Spinal cord (tissue), 10 donors: ENCODE results near the gene ENDOD1. TPM values are rescaled to one million over a fixed set of nuclear protein-coding genes. Genes with fewer than 3 reads are reported as not detected.
"Not testable (repeated sequence)": the region's sequence is repeated elsewhere in the genome, so short reads cannot be mapped to it uniquely, and the experiment has no call there.

Source experiments
- DNase-seq, 6 donors: peaks; one replicate each; pipeline versions ENCODE4 v3.0.0 to v3.0.0-alpha.2; 2013 to 2015; ENCODE audit warnings: low spot score in 6 of 6, low read depth in 4 of 6
- H3K27ac ChIP-seq: one replicate; pipeline ENCODE4 v1.5.1; 2013; ENCODE audit warnings: low read depth, low read length, control low read depth
- H3K27me3 ChIP-seq: one replicate; pipeline ENCODE4 v1.6.1; 2013; ENCODE audit warnings: low read length; ENCODE audit not compliant: control insufficient read depth, insufficient read depth
- H3K36me3 ChIP-seq: one replicate; pipeline ENCODE4 v1.6.1; 2013; ENCODE audit warnings: low read length; ENCODE audit not compliant: control insufficient read depth, insufficient read depth
- H3K4me1 ChIP-seq: one replicate; pipeline ENCODE4 v1.6.1; 2013; ENCODE audit warnings: low read length; ENCODE audit not compliant: control insufficient read depth, insufficient read depth
- H3K4me3 ChIP-seq: one replicate; pipeline ENCODE4 v1.5.1; 2013; ENCODE audit warnings: low read depth, low read length, control low read depth
- H3K9me3 ChIP-seq: one replicate; pipeline ENCODE4 v1.6.1; 2013; ENCODE audit warnings: low read length; ENCODE audit not compliant: control insufficient read depth, insufficient read depth
- WGBS: methylation state at CpG from one replicate; pipeline ENCODE4 v1.1.5; 2013; ENCODE audit warnings: missing lambda C conversion rate; ENCODE audit not compliant: insufficient coverage; 5-methylcytosine and 5-hydroxymethylcytosine counted together
- long read RNA-seq, 4 donors: transcript quantifications; one replicate each; lab custom pipeline, GENCODE V29; 2026
- polyA plus RNA-seq, 2 donors: library from polyadenylated mRNA; unstranded; fragments of 120-200 nt; gene quantifications; one replicate each; pipeline ENCODE4 v1.2.1, GENCODE V29; 2013; ENCODE audit not compliant: insufficient read length in 2 of 2
- total RNA-seq, 2 donors: library from RNA; depleted of rRNA in 1 of 2; stranded (reverse); fragments of 120-200 nt in 1 of 2; fragments of >200 nt in 1 of 2; gene quantifications; one replicate each; pipeline versions ENCODE4 v1.2.3 to v1.2.4, GENCODE V29; 2013 to 2014
- donor health status: healthy.

Gene ENDOD1
- 100 to 1,000 TPM in 1 of 2 donors, 10 to 100 TPM in 1; 57.1 to 109 TPM for total RNA-seq
- polyA plus RNA-seq: 10 to 100 TPM; 41.2 to 44.4 TPM
- long read RNA-seq, donor 1, full-length matches to known transcripts: 13 of 13 reads
- long read RNA-seq, donor 1, partial matches to known transcripts: 0 of 13 reads
- long read RNA-seq, donor 1, other reads (novel, unspliced or antisense): 0 of 13 reads
- long read RNA-seq, donor 2, full-length matches to known transcripts: 13 of 13 reads
- long read RNA-seq, donor 2, partial matches to known transcripts: 0 of 13 reads
- long read RNA-seq, donor 2, other reads (novel, unspliced or antisense): 0 of 13 reads
- long read RNA-seq, donor 3, full-length matches to known transcripts: 8 of 8 reads
- long read RNA-seq, donor 3, partial matches to known transcripts: 0 of 8 reads
- long read RNA-seq, donor 3, other reads (novel, unspliced or antisense): 0 of 8 reads
- long read RNA-seq, donor 4, full-length matches to known transcripts: 4 of 15 reads
- long read RNA-seq, donor 4, partial matches to known transcripts: 11 of 15 reads
- long read RNA-seq, donor 4, other reads (novel, unspliced or antisense): 0 of 15 reads

GRCh38 chr11:95089620-95090542 is at the start of gene ENDOD1:
Gene ENDOD1, plus strand, starts transcription at chr11:95089846. Its CDS starts 82 bp downstream, at chr11:95089928.
- DNase-seq: peak in 4 of 6 donors; percentile 71 to 93 (median 82)
- Histone ChIP-seq H3K27ac (peak within 1 kb of the TSS; percentile 93), H3K27me3 (no peaks in the 10 kb centered on the region), H3K4me1 (peaks cover 22% of the 10 kb centered on the region), H3K36me3 (no peaks in the 10 kb centered on the region), H3K9me3 (no peaks in the 10 kb centered on the region), H3K4me3 (peak within 1 kb of the TSS; percentile 81)
- under 1% methylated on average over 106 of the region's 106 CpGs for WGBS

GRCh38 chr11:95042239-95042638 is 47.4 kb upstream of the ENDOD1 start:
- H3K27ac ChIP-seq: no peak overlapping the region
- H3K4me3 ChIP-seq: no peak overlapping the region
- H3K27me3 ChIP-seq: peaks cover 2% of the 10 kb centered on the region
- H3K36me3 ChIP-seq: no peaks in the 10 kb centered on the region
- no peaks in the 10 kb centered on the region for H3K9me3 ChIP-seq
- WGBS: no CpG with 5 or more reads among the region's 1 CpG
- peaks cover 6% of the 10 kb centered on the region for H3K4me1 ChIP-seq
- DNase-seq: no peak

GRCh38 chr11:95042906-95043305 is 46.7 kb upstream of the ENDOD1 start:
- H3K4me1 ChIP-seq: peaks cover 5% of the 10 kb centered on the region
- H3K4me3 ChIP-seq: no peak overlapping the region
- WGBS: 81% methylated on average over 3 of the region's 3 CpGs
- no peak for DNase-seq
- no peaks in the 10 kb centered on the region for H3K9me3 ChIP-seq
- H3K27me3 ChIP-seq: peaks cover 2% of the 10 kb centered on the region
- no peak overlapping the region for H3K27ac ChIP-seq
- H3K36me3 ChIP-seq: no peaks in the 10 kb centered on the region

GRCh38 chr11:95044010-95044409 is 45.6 kb upstream of the ENDOD1 start:
- H3K4me3 ChIP-seq: no peak overlapping the region
- H3K9me3 ChIP-seq: no peaks in the 10 kb centered on the region
- no peak for DNase-seq
- H3K27ac ChIP-seq: no peak overlapping the region
- peaks cover 3% of the 10 kb centered on the region for H3K4me1 ChIP-seq
- peaks cover 2% of the 10 kb centered on the region for H3K27me3 ChIP-seq
- H3K36me3 ChIP-seq: no peaks in the 10 kb centered on the region
- 74% methylated on average over 3 of the region's 4 CpGs for WGBS

- no peaks in the 10 kb centered on the region for H3K36me3 ChIP-seq
- peaks cover 3% of the 10 kb centered on the region for H3K4me1 ChIP-seq
- no peak overlapping the region for H3K4me3 ChIP-seq
- peaks cover 2% of the 10 kb centered on the region for H3K27me3 ChIP-seq
- H3K9me3 ChIP-seq: no peaks in the 10 kb centered on the region
- DNase-seq: no peak
- no peak overlapping the region for H3K27ac ChIP-seq
These were observed 43.8 kb upstream of the ENDOD1 start for GRCh38 chr11:95045812-95046211.

GRCh38 chr11:95049122-95049521 is 40.5 kb upstream of the ENDOD1 start, which contains the start of gene KDM4F:
Gene KDM4F, plus strand, starts transcription at chr11:95049422.
- H3K27ac ChIP-seq, H3K36me3 ChIP-seq, H3K9me3 ChIP-seq, H3K4me3 ChIP-seq, DNase-seq, H3K27me3 ChIP-seq, H3K4me1 ChIP-seq: not testable (repeated sequence)
- WGBS: no CpG with 5 or more reads among the region's 3 CpGs

- H3K36me3 ChIP-seq: no peaks in the 10 kb centered on the region
- H3K27ac ChIP-seq: no peak overlapping the region
- H3K27me3 ChIP-seq: no peaks in the 10 kb centered on the region
- H3K4me3 ChIP-seq: no peak overlapping the region
- no peaks in the 10 kb centered on the region for H3K4me1 ChIP-seq
- DNase-seq: no peak
- 95% methylated on average over 21 of the region's 22 CpGs for WGBS
- no peaks in the 10 kb centered on the region for H3K9me3 ChIP-seq
These were observed 38.9 kb upstream of the ENDOD1 start for GRCh38 chr11:95050595-95051202.

- no peaks in the 10 kb centered on the region for H3K9me3 ChIP-seq
- WGBS: no CpG with 5 or more reads among the region's 2 CpGs
- DNase-seq: no peak
- H3K27ac ChIP-seq: no peak overlapping the region
- no peak overlapping the region for H3K4me3 ChIP-seq
- H3K27me3 ChIP-seq: no peaks in the 10 kb centered on the region
- no peaks in the 10 kb centered on the region for H3K36me3 ChIP-seq
- no peaks in the 10 kb centered on the region for H3K4me1 ChIP-seq
These were observed 35.3 kb upstream of the ENDOD1 start for GRCh38 chr11:95054356-95054755.

GRCh38 chr11:95055283-95055897 is 34.3 kb upstream of the ENDOD1 start:
- Histone ChIP-seq H3K4me3 (no peak overlapping the region), H3K9me3 (no peaks in the 10 kb centered on the region), H3K4me1 (no peaks in the 10 kb centered on the region), H3K36me3 (no peaks in the 10 kb centered on the region), H3K27ac (no peak overlapping the region), H3K27me3 (no peaks in the 10 kb centered on the region)
- no peak for DNase-seq
- no CpG with 5 or more reads among the region's 2 CpGs for WGBS
